Tibial nerve (tissue), 4 donors: Measurements from ENCODE around the gene SPATA31C1.

Experiments used
- CTCF ChIP-seq, 5 experiments: fragments of 200-600 bp in 3 of 5; fragments of 450-650 bp in 2 of 5; sonication (generic) in 3 of 5; IDR thresholded peaks; one replicate each; pipeline ENCODE4 v1.5.1; 2016 to 2019; ENCODE audit warnings: antibody characterized with exemption in 5 of 5, mild to moderate bottlenecking in 3 of 5, moderate library complexity in 2 of 5
- EP300 ChIP-seq, 2 donors: sonication (generic); formaldehyde crosslinking; IDR thresholded peaks; one replicate each; pipeline ENCODE4 v1.6.1; 2017; ENCODE audit warnings: antibody characterized with exemption in 2 of 2, mild to moderate bottlenecking in 1 of 2

GRCh38 chr9:87892956-87893355, 24.8 kb upstream of the SPATA31C1 start:
- TF ChIP-seq CTCF (IDR thresholded peaks at IDR 0.05) (no peak), EP300 (IDR thresholded peaks at IDR 0.05) (no peak)
